GM12801 (cell line): Measurements from ENCODE around the gene TMEM164.

ENCODE experiments used
- TF ChIP-seq, protein P1 (sequence below): IDR thresholded peaks from one replicate; pipeline ENCODE4 v1.5.1; 2011; ENCODE audit warnings: control low read depth; ENCODE audit not compliant: insufficient read length; ENCODE audit errors: extremely low read depth

TMEM164 gene

DNA sequence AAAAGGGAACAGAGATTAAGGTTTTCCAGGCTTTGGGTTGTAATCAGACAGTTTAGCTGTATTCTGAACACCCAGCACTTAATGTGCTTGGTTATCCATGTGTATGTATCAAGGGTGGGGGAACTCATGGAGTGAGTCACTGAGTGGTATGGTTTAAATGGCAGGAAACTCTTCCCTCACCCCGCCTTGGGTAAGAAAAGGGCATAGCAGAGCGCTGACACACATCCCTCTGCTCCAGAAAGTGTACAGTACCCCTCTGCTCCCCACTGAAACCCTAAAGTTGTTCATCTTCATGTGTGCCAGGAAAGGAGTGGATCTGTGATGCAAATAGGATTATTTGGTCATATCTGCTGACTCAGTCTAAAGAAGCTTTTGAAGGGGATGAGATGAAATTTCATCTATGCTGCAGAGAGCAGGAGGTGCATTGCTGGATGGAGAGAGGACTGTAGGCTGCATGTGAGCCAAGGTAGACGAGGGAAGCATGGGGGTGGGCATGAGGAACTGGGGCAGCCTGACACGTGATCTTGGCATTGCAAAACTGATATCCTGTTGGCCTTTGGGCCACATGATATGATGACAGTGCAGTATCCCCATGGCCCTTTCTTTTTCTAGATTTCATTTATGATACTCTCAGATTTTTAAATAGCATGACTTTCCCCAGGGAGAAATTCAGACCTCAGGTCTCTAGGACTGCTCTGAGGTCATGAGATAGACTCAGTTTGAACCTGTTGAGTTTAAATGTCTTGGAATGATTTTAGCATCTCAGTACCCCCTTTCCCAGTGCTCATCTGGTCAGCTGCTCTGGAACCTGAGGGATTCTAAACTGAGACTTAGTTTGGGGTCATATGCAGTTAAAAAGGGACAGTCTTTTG lies 84.8 kb downstream of the TMEM164 start:
- TF ChIP-seq, protein P1, sequence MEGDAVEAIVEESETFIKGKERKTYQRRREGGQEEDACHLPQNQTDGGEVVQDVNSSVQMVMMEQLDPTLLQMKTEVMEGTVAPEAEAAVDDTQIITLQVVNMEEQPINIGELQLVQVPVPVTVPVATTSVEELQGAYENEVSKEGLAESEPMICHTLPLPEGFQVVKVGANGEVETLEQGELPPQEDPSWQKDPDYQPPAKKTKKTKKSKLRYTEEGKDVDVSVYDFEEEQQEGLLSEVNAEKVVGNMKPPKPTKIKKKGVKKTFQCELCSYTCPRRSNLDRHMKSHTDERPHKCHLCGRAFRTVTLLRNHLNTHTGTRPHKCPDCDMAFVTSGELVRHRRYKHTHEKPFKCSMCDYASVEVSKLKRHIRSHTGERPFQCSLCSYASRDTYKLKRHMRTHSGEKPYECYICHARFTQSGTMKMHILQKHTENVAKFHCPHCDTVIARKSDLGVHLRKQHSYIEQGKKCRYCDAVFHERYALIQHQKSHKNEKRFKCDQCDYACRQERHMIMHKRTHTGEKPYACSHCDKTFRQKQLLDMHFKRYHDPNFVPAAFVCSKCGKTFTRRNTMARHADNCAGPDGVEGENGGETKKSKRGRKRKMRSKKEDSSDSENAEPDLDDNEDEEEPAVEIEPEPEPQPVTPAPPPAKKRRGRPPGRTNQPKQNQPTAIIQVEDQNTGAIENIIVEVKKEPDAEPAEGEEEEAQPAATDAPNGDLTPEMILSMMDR: no peak

DNA sequence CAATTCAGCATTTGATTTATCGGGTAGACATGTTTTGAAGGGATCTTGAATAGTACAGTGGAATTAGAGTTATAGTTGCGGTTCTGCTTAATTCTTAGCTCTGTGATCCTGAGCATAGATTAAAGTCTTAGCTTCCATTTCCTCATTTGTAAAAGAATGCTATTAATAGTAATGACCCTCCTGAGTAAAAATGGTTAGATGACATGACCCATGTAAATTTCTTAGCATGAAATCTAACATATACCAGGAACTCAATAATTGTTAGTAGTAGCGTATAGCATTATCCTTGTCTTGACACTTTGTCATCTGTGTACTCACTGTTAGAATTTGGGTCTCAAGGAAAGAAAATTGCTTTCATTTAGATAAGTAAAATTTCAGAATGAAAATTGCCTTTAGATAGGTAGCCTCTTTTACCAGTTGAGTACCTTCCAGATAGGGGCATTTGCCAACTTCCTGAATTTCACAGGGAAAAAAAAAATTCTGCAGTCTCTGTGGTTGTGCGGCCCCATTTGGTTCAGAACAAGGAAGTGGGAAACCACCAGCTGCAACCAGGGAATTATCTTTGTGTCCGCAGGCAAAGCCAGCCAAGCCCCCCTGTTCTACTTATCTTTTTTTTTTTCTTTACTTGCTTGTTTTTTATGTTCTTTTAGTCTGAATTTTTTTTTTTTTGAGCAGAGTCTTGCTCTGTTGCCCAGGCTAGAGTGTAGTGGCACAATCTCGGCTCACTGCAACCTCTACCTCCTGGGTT lies 86.9 kb downstream of the TMEM164 start:
- TF ChIP-seq, protein P1: no peak

DNA sequence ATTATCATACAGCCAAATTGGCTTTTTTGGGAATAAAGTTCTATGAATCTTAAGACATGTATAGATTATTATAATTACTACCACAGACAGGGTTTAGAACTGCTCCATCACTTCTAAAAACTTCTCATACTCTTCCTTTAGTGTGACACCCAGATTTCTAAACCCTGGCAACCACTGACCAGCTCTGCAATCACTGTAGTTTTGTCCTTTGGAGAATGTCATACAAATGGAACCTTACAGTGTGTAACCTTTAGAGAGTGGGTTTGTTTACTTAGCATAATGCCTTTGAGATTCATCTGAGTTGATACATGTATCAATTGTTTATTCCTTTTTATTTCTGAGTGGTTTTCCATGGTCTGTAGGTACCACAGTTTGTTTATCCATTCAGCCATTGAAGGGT lies 95.0 kb downstream of the TMEM164 start:
- TF ChIP-seq, protein P1: no peak

DNA sequence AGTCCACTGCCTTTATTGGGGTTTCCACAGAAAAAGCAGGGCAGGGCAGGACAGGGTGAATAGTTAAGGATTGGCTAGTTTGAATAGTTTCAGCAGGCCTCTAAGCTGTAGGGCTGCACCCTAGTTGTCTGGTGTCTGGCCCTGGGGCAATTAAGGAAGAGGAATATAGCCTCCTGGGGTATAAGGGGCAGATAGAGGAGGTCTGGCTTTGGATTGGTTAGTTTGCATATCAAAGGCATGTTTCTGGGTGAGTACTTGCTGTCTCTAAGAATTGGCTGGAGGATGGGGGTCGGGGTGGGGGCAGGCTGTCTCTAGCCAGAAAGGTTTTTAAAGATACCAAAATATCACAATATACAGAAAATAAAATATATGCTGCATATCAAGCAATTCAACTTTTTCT lies 100.4 kb downstream of the TMEM164 start:
- TF ChIP-seq, protein P1: no peak

DNA sequence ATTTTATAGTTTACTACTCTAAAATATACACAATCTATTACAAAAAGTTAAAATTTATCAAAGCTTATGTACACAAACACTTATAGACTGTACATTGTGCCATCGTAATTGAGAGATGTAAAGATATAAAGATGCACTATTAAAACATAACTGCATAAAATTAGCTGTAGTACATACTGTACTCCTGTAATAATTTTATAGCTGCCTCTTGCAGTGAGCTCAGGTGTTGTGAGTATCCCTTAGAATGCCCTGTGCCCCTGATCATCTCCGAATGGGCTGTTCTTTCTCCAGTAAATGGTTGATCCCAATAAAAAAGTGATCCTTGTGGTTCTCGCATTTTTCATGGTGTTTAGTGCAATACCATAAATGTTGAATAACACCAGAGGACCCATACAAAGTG lies 101.2 kb downstream of the TMEM164 start:
- TF ChIP-seq, protein P1: no peak

DNA sequence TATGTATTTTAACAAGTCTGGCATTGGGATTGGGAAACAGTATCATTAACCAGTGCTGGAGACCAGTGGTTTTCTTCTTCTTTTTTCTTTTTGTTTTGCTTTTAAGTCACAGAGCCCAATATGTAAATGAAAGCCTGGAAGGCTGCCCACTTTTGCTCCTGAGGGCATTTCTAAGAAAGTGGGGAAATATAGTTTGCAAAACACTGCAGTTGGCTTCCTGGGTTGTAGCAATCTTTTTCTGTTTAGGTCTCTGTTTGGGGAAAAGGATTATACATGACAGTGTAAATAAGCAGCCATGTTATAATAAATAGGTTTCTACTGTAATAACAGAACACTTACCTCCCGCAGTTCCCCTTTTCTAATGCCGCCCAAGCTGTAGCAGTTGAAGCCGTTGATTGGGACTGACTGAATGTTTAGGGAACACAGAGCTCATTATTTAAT lies 105.5 kb downstream of the TMEM164 start:
- TF ChIP-seq, protein P1: no peak

DNA sequence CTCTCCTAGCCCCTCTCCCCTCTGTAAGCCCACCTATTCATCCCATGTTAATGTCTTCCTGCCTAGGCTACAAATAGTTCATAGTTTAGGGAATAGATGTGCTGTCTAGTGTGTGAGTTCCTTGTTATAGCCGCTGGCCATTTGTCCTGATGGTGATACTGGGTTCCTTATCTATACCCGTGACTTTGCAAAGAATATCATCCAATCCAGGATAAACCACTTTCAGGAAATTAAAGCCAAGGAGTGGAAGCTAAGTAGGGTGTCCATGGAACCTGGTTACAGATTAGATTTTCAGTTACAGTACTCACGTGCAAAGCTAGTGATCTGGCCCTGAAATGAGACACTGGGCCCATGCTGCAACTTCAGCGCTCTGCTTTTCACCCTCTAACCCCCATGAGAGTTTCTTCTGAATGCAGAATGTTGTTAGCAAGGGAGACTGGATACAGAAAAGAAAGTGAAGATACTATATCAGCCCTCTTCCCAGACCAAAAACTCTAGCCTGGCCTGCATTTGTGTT lies 111.4 kb downstream of the TMEM164 start:
- TF ChIP-seq, protein P1: no peak
